Measurements from ENCODE around the gene SERF2. TPM values are rescaled to one million over a fixed set of nuclear protein-coding genes. Genes with fewer than 3 reads are reported as not detected.

The SERF2 gene
- total RNA-seq, 1 donor from 2014 or later = 845 TPM

DNA sequence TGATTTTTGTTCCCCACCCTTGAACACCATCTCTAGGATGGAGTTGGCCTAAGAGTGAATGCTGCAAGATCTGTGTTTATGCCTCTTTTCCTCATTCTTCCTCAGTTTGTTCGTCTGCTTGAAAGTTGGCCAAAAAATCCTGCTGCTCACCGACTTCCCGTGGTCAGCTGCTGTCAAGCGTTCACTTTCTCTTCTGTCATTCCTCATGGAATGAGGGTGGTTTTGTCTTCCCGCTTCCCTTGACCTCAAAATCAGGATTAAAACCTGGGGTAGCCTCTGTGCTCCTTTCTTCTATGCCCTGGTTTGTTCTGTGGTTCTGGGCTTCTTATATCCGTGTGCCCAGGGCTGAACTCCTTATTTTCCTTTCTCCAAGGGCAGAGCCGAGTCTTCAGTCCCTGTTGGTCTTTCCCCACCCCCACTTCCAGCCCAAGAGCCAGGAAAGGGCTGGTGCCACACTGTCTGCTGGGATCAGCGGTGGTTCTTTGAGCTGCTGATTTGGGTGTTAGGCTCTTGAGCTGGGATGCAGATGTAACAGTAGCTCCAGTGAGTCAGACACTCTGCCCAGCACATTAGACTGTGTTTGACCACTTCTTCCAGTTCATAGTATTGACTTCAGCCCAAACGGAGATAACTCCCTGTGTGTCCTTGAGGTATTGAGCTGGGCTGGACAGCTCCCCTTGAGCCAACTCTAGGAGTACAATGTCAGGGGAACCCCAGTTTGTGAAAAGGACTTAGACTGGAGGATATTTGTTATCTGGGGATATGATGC, 2.3 kb downstream of the SERF2 start:
- TF ChIP-seq, protein P1, sequence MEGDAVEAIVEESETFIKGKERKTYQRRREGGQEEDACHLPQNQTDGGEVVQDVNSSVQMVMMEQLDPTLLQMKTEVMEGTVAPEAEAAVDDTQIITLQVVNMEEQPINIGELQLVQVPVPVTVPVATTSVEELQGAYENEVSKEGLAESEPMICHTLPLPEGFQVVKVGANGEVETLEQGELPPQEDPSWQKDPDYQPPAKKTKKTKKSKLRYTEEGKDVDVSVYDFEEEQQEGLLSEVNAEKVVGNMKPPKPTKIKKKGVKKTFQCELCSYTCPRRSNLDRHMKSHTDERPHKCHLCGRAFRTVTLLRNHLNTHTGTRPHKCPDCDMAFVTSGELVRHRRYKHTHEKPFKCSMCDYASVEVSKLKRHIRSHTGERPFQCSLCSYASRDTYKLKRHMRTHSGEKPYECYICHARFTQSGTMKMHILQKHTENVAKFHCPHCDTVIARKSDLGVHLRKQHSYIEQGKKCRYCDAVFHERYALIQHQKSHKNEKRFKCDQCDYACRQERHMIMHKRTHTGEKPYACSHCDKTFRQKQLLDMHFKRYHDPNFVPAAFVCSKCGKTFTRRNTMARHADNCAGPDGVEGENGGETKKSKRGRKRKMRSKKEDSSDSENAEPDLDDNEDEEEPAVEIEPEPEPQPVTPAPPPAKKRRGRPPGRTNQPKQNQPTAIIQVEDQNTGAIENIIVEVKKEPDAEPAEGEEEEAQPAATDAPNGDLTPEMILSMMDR (IDR thresholded peaks at IDR 0.05; ENCODE audit: unreplicated experiment) = no peak
- Mint-ChIP-seq H3K4me3 (ENCODE audit: unreplicated experiment) (peak overlapping the region; percentile 99), H3K27me3 (ENCODE audit: unreplicated experiment) (peaks cover 28% of the 10 kb centered on the region), H3K4me1 (ENCODE audit: unreplicated experiment) (peaks cover 43% of the 10 kb centered on the region), H3K27ac (ENCODE audit: unreplicated experiment) (peak overlapping the region; percentile 9), H3K36me3 (ENCODE audit: low read depth, unreplicated experiment) (peaks cover 53% of the 10 kb centered on the region), H3K9me3 (ENCODE audit: unreplicated experiment) (no peaks in the 10 kb centered on the region)
- no peak for DNase-seq (ENCODE audit: low spot score)

DNA sequence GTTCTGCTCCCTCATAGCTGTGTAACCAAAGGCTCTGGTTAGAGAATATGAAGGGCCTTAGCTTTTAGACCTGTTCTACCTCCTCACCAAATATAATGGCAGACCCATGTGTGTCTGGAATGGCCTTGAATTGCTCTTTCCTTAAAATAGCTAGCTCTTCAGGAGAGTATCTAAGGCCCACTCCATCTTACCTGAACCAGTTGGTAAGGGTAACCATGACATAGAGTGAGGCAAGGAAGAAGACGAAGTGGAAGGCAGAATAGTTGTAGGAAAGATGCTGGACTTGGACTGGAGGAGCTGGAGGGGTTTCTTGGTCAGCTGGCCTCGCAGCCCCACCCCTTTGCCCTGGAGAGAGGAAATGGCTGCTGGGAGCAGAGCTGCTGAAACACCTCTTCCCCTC, 3.1 kb downstream of the SERF2 start:
- H3K9me3 Mint-ChIP-seq (ENCODE audit: unreplicated experiment) = no peaks in the 10 kb centered on the region
- H3K4me1 Mint-ChIP-seq (ENCODE audit: unreplicated experiment) = peaks cover 47% of the 10 kb centered on the region
- H3K27me3 Mint-ChIP-seq (ENCODE audit: unreplicated experiment) = peaks cover 29% of the 10 kb centered on the region
- peaks cover 61% of the 10 kb centered on the region for H3K36me3 Mint-ChIP-seq (ENCODE audit: low read depth, unreplicated experiment)
- no peak overlapping the region for H3K27ac Mint-ChIP-seq (ENCODE audit: unreplicated experiment)
- DNase-seq (ENCODE audit: low spot score) = no peak
- H3K4me3 Mint-ChIP-seq (ENCODE audit: unreplicated experiment) = peak overlapping the region; percentile 72
- TF ChIP-seq, protein P1 (IDR thresholded peaks at IDR 0.05; ENCODE audit: unreplicated experiment) = no peak

DNA sequence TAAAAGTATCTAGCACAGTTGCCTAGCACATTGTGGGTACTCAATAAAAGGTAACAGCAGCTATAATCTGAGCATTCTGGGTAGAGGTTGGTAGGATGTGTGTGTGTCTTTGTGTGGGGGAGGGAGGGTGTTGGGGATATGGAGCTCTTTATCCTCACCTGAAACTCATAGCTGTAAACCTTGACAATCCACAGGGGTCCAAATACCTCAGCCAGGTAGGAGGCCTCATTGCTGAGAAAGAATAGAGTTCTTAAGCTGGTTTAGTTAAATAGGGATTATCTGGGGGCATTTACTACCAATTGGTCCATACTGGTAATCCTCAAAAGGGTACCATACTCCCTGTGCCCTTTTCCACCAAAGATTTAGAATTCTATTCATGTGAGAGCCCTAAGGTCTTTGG, 3.9 kb downstream of the SERF2 start:
- Mint-ChIP-seq H3K36me3 (ENCODE audit: low read depth, unreplicated experiment) (peaks cover 63% of the 10 kb centered on the region), H3K4me3 (ENCODE audit: unreplicated experiment) (peak overlapping the region; percentile 72)

DNA sequence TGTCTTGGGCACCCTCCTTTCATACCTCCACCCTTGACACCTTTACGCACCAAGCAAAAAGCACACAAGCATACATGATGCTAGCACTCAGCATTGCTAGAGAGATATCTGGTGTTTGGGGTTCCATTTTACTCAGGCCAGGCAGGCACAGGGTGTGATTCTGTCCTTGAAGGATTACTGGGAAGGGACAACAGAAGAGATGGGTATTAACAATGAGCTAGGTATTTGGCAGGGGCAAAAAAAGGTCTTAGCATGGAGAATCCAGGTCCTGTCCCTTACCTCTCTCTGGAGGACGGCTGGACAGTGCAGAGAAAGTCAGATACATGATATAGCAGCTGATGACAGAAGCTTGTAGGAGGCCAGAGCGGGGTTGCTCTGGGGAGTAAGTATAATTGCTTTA, 4.4 kb downstream of the SERF2 start:
- H3K9me3 Mint-ChIP-seq (ENCODE audit: unreplicated experiment) = no peaks in the 10 kb centered on the region
- no peak for DNase-seq (ENCODE audit: low spot score)
- TF ChIP-seq, protein P1 (IDR thresholded peaks at IDR 0.05; ENCODE audit: unreplicated experiment) = no peak
- peak overlapping the region; percentile 72 for H3K4me3 Mint-ChIP-seq (ENCODE audit: unreplicated experiment)
- peaks cover 63% of the 10 kb centered on the region for H3K36me3 Mint-ChIP-seq (ENCODE audit: low read depth, unreplicated experiment)
- peaks cover 56% of the 10 kb centered on the region for H3K4me1 Mint-ChIP-seq (ENCODE audit: unreplicated experiment)
- H3K27me3 Mint-ChIP-seq (ENCODE audit: unreplicated experiment) = peaks cover 29% of the 10 kb centered on the region
- H3K27ac Mint-ChIP-seq (ENCODE audit: unreplicated experiment) = peak overlapping the region; percentile 52

More for the DNA sequence above, 3.9 kb downstream of the SERF2 start:
- peaks cover 54% of the 10 kb centered on the region for H3K4me1 Mint-ChIP-seq (ENCODE audit: unreplicated experiment)
- peaks cover 32% of the 10 kb centered on the region for H3K27me3 Mint-ChIP-seq (ENCODE audit: unreplicated experiment)
- H3K9me3 Mint-ChIP-seq (ENCODE audit: unreplicated experiment) = no peaks in the 10 kb centered on the region
- no peak for DNase-seq (ENCODE audit: low spot score)
- TF ChIP-seq, protein P1 (IDR thresholded peaks at IDR 0.05; ENCODE audit: unreplicated experiment) = no peak
- H3K27ac Mint-ChIP-seq (ENCODE audit: unreplicated experiment) = no peak overlapping the region

DNA sequence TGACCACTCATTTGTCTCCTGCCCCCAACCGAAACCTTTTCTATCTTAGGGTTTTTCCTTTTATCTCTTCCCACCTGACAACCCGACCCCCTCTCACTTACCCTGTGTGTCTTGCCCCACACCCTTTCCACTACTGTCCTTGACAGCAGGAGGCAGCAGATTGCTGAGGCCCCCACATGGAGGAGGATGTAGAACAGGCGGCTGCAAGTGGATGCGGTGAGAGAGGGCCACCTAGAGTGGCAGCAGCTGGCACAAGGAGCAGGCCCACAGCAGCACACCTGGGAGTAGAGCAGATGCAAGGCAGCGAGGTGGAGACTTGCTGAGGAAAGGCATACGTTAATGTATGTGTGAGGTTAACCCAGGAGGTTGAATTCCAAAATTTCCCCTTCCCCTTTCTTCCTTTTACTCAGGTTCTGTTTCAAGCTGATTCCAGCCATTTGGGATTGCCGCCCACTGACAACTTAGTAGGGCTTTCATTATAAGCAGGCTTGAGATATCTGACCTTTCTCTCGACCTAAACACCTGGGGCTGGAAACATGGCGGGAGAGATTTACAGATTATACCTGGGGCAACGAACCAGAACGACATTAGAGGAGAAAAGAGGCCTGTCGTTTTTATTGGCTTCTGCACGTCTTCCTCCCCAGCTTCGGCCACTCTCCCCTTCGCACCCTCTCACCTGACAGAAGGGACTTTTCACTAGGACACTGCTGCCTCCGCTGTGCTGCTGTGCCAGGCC, 7.3 kb downstream of the SERF2 start:
- TF ChIP-seq, protein P1 (IDR thresholded peaks at IDR 0.05; ENCODE audit: unreplicated experiment) = no peak
- peaks cover 53% of the 10 kb centered on the region for H3K36me3 Mint-ChIP-seq (ENCODE audit: low read depth, unreplicated experiment)

More for the DNA sequence above, 7.3 kb downstream of the SERF2 start:
- H3K27ac Mint-ChIP-seq (ENCODE audit: unreplicated experiment) = peak overlapping the region; percentile 52
- H3K9me3 Mint-ChIP-seq (ENCODE audit: unreplicated experiment) = no peaks in the 10 kb centered on the region
- H3K4me3 Mint-ChIP-seq (ENCODE audit: unreplicated experiment) = peak overlapping the region; percentile 100
- DNase-seq (ENCODE audit: low spot score) = no peak
- peaks cover 37% of the 10 kb centered on the region for H3K4me1 Mint-ChIP-seq (ENCODE audit: unreplicated experiment)
- peaks cover 11% of the 10 kb centered on the region for H3K27me3 Mint-ChIP-seq (ENCODE audit: unreplicated experiment)
